ENCODE results near the gene FGFR4. TPM values are rescaled to one million over a fixed set of nuclear protein-coding genes. Genes with fewer than 3 reads are reported as not detected.

Gene FGFR4
- total and polyA plus RNA-seq, 2 donors from 2014 or later: 50.2 to 72.6 TPM

DNA sequence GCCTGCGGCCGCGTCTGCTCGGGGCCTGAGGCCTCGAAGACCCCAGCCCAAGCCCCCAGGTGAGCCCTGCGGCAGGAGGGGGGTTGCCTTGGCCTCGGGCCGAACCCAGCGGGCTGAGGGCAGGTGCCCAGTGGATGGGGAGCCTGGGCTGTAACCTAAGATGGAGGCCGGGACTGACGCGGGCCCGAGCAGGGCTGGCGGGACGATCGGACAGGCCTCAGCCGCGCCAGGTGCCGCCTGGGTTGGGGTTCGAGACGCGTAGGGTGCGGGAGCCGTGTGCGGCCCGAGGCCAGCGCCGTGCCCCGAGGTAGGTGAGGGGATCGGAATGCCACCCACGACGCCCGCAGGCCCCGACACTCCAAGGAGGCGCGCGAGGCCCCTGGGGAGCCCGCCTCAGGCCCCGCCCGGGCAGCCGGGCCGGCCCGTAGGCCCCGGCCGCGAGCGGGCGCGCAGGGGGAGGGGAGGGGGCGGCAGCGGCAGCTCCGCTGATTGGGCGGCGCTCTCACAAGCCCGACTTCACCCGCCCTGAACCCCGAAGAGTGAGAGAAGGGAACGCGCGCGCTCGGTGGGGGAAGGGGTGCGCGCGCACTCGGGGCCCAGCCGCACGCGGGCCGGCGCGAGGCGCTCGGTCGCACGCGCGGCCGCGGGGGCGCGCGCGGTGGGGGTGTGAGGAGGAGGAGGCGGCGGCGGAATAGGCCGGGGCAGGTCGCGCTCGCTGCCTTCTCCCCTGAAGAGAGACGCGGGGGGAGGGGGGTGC lies 46.6 kb downstream of the FGFR4 start, which contains the start of gene NSD1:
NSD1 (plus strand) TSS at position 678 of the 757 bp plus-strand sequence. CDS start 1,331 bp downstream, outside the sequence.
- no peaks in the 10 kb centered on the region for H3K27me3 ChIP-seq (ENCODE audit: control insufficient read depth, insufficient read depth, low read length)
- no peaks in the 10 kb centered on the region for H3K9me3 ChIP-seq (ENCODE audit: control insufficient read depth in 2 of 3, insufficient read depth in 1 of 3, low read length in 3 of 3)
- peak; percentile 93 to 98 (median 95) for DNase-seq
- intact Hi-C loops (cut with DNase I): no loop called here
- H3K27ac ChIP-seq (ENCODE audit: low read depth in 2 of 2, low read length in 2 of 2): peak within 1 kb of the TSS; percentile 90 to 96
- TF ChIP-seq, protein P1, sequence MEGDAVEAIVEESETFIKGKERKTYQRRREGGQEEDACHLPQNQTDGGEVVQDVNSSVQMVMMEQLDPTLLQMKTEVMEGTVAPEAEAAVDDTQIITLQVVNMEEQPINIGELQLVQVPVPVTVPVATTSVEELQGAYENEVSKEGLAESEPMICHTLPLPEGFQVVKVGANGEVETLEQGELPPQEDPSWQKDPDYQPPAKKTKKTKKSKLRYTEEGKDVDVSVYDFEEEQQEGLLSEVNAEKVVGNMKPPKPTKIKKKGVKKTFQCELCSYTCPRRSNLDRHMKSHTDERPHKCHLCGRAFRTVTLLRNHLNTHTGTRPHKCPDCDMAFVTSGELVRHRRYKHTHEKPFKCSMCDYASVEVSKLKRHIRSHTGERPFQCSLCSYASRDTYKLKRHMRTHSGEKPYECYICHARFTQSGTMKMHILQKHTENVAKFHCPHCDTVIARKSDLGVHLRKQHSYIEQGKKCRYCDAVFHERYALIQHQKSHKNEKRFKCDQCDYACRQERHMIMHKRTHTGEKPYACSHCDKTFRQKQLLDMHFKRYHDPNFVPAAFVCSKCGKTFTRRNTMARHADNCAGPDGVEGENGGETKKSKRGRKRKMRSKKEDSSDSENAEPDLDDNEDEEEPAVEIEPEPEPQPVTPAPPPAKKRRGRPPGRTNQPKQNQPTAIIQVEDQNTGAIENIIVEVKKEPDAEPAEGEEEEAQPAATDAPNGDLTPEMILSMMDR (IDR thresholded peaks at IDR 0.05; ENCODE audit: borderline replicate concordance, extremely low read depth, insufficient read depth): no peak
- peak within 1 kb of the TSS; percentile 4 to 82 (median 56) for H3K9ac ChIP-seq (ENCODE audit: low read length in 3 of 3)
- peaks cover 6 to 14% (median 13%) of the 10 kb centered on the region in 3 donors for H3K4me1 ChIP-seq (ENCODE audit: control insufficient read depth in 2 of 3, insufficient read depth in 2 of 3, low read depth in 1 of 3, low read length in 3 of 3)
- H3K36me3 ChIP-seq (ENCODE audit: control insufficient read depth in 2 of 3, insufficient read depth in 3 of 3, low read length in 3 of 3): peaks cover 4 to 11% (median 8%) of the 10 kb centered on the region in 3 donors
- H3K4me3 ChIP-seq (ENCODE audit: low read length in 3 of 3): peak within 1 kb of the TSS; percentile 35 to 59 (median 58)
- no peak for FAIRE-seq

DNA sequence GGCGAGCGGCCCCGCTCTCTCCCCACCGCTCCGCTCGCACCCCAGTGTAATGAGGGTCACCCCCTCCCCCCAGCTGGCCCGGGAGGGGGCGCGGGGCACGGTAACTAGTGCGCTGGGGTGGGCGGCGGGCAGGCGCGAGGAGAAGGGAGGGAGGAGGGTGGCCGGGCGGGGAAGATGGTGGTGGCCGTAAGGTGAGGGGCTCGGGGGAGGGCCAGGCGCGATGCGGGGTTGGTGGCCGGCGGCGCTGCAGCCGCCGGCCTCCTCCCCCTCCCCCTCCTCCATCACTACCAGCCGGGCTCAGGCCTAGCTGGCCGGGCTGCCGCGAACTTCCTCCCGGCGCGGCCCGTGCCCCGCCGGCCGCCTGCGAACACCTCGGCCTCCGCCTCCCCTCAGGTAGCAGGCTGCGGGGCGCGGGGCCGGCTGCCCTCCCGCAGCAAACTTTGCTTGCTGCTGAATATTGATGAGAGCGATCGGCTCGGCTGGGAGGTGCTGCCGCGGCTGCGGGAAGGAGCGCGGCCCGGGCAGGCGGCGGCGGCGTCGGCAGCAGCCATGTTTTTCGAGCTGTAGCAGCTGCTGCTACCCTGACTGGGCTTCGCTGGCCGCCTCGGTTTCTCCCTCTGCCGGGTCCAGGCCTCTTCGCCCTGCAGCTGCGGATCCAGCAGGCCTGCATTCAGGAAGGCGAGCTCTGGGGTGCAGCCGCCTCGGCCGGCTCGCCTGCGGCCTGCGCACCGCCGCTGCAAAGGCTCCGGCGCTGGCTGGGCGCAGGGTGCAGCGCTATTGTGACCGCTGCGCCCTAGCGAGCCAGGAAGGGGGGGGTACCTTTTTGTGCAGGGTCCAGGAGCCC lies 47.4 kb downstream of the FGFR4 start:
- DNase-seq: peak; percentile 75 to 86 (median 83)

DNA sequence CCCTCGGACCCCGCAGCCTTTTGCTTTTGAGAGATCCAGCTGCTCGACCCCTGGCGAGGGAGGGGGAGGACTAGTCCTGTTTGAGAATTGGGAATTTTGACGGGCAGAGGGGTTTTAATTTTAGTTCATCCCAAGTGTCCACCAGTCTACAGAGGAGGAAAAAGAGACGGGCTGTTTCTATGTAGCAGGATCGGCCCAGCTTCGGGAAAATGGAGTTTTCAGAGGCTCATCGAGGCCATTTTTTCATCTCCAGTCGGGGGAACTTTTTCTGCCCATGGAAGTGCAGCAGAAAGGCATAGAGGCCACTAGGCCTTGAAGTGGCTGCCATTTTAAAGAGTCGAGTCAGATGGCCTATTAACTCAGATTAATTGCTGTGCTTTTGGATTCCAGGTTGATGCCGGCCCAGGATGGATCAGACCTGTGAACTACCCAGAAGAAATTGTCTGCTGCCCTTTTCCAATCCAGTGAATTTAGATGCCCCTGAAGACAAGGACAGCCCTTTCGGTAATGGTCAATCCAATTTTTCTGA lies 48.0 kb downstream of the FGFR4 start:
- peak overlapping the region; percentile 4 to 70 (median 53) for H3K9ac ChIP-seq (ENCODE audit: low read length in 3 of 3)
- DNase-seq: peak in 2 of 5 donors; percentile 2 to 57
- intact Hi-C loops (cut with DNase I): no loop called here
- peak overlapping the region; percentile 35 to 59 (median 58) for H3K4me3 ChIP-seq (ENCODE audit: low read length in 3 of 3)
- H3K4me1 ChIP-seq (ENCODE audit: control insufficient read depth in 2 of 3, insufficient read depth in 2 of 3, low read depth in 1 of 3, low read length in 3 of 3): peaks cover 6 to 19% (median 13%) of the 10 kb centered on the region in 3 donors
- H3K9me3 ChIP-seq (ENCODE audit: control insufficient read depth in 2 of 3, insufficient read depth in 1 of 3, low read length in 3 of 3): no peaks in the 10 kb centered on the region
- H3K27ac ChIP-seq (ENCODE audit: low read depth in 2 of 2, low read length in 2 of 2): peak overlapping the region; percentile 72 to 83
- TF ChIP-seq, protein P1 (IDR thresholded peaks at IDR 0.05; ENCODE audit: borderline replicate concordance, extremely low read depth, insufficient read depth): no peak
- no peak for FAIRE-seq
- peaks cover 4 to 11% (median 8%) of the 10 kb centered on the region in 3 donors for H3K36me3 ChIP-seq (ENCODE audit: control insufficient read depth in 2 of 3, insufficient read depth in 3 of 3, low read length in 3 of 3)
- no peaks in the 10 kb centered on the region for H3K27me3 ChIP-seq (ENCODE audit: control insufficient read depth, insufficient read depth, low read length)

More for the DNA sequence above, 47.4 kb downstream of the FGFR4 start:
- H3K4me3 ChIP-seq (ENCODE audit: low read length in 3 of 3): peak overlapping the region; percentile 35 to 59 (median 58)
- peaks cover 6 to 14% (median 13%) of the 10 kb centered on the region in 3 donors for H3K4me1 ChIP-seq (ENCODE audit: control insufficient read depth in 2 of 3, insufficient read depth in 2 of 3, low read depth in 1 of 3, low read length in 3 of 3)
- no peak for FAIRE-seq
- intact Hi-C loops (cut with DNase I): no loop called here
- no peaks in the 10 kb centered on the region for H3K27me3 ChIP-seq (ENCODE audit: control insufficient read depth, insufficient read depth, low read length)
- H3K27ac ChIP-seq (ENCODE audit: low read depth in 2 of 2, low read length in 2 of 2): peak overlapping the region; percentile 72 to 83
- peak overlapping the region in 2 of 3 donors; percentile 53 to 70 for H3K9ac ChIP-seq (ENCODE audit: low read length in 3 of 3)
- peaks cover 4 to 11% (median 8%) of the 10 kb centered on the region in 3 donors for H3K36me3 ChIP-seq (ENCODE audit: control insufficient read depth in 2 of 3, insufficient read depth in 3 of 3, low read length in 3 of 3)
- no peaks in the 10 kb centered on the region for H3K9me3 ChIP-seq (ENCODE audit: control insufficient read depth in 2 of 3, insufficient read depth in 1 of 3, low read length in 3 of 3)
- TF ChIP-seq, protein P1 (IDR thresholded peaks at IDR 0.05; ENCODE audit: borderline replicate concordance, extremely low read depth, insufficient read depth): no peak
